GM19372 (cell line): ENCODE results near the gene SEMA3E.
"Not testable (repeated sequence)": the region's sequence is repeated elsewhere in the genome, so short reads cannot be mapped to it uniquely, and the experiment has no call there.

ENCODE experiments used
- ATAC-seq: cut with Tn5 transposase; IDR thresholded peaks from one replicate; pipeline ENCODE4 v1.9.1; 2021; ENCODE audit warnings: mild to moderate bottlenecking, low read depth, moderate library complexity; ENCODE audit not compliant: unreplicated experiment

The SEMA3E gene

GRCh38 chr7:83562960-83563359 lies 86.0 kb downstream of the SEMA3E start:
- ATAC-seq, result no peak

- no peak for ATAC-seq
Observed at GRCh38 chr7:83562289-83562688, 86.7 kb downstream of the SEMA3E start.

- no peak for ATAC-seq
Observed at GRCh38 chr7:83559887-83560286, 89.1 kb downstream of the SEMA3E start.

GRCh38 chr7:83552556-83552955 lies 96.4 kb downstream of the SEMA3E start:
- ATAC-seq, result not testable (repeated sequence)

GRCh38 chr7:83550100-83550499 lies 98.8 kb downstream of the SEMA3E start:
- no peak for ATAC-seq

GRCh38 chr7:83548250-83548649 lies 100.7 kb downstream of the SEMA3E start:
- no peak for ATAC-seq

GRCh38 chr7:83547526-83547925 lies 101.4 kb downstream of the SEMA3E start:
- ATAC-seq, result peak; percentile 76

- no peak for ATAC-seq
Observed at GRCh38 chr7:83546586-83546985, 102.4 kb downstream of the SEMA3E start.

GRCh38 chr7:83541187-83541960 lies 107.6 kb downstream of the SEMA3E start:
- no peak for ATAC-seq

- no peak for ATAC-seq
Observed at GRCh38 chr7:83534488-83534887, 114.5 kb downstream of the SEMA3E start.

GRCh38 chr7:83532219-83532618 lies 116.7 kb downstream of the SEMA3E start:
- no peak for ATAC-seq

- ATAC-seq, result no peak
Observed at GRCh38 chr7:83531766-83532165, 117.2 kb downstream of the SEMA3E start.

- no peak for ATAC-seq
Observed at GRCh38 chr7:83528925-83529423, 120.0 kb downstream of the SEMA3E start.

GRCh38 chr7:83524277-83525075 lies 124.5 kb downstream of the SEMA3E start:
- no peak for ATAC-seq

- ATAC-seq, result no peak
Observed at GRCh38 chr7:83520726-83521125, 128.2 kb downstream of the SEMA3E start.

GRCh38 chr7:83519240-83519639 lies 129.7 kb downstream of the SEMA3E start:
- no peak for ATAC-seq

- ATAC-seq, result no peak
Observed at GRCh38 chr7:83517035-83517700, 131.8 kb downstream of the SEMA3E start.

GRCh38 chr7:83514977-83515376 lies 134.0 kb downstream of the SEMA3E start:
- ATAC-seq, result no peak

GRCh38 chr7:83509255-83510021 lies 139.5 kb downstream of the SEMA3E start:
- no peak for ATAC-seq

- ATAC-seq, result no peak
Observed at GRCh38 chr7:83504330-83504729, 144.6 kb downstream of the SEMA3E start.
